OCI-LY7 (cell line): ENCODE measurements around the gene LONP2. TPM values are rescaled to one million over a fixed set of nuclear protein-coding genes. Genes with fewer than 3 reads are reported as not detected.

Experiments used
- BruUV-seq: library from RNA; stranded (reverse); fragments of 400-500 nt; replicated peaks from 2 replicates; lab custom pipeline; 2021; lab: Mats Ljungman, UMichigan
- CTCF ChIA-PET: fragments of 300-600 bp; sonication (Branson Sonifier 250); formaldehyde crosslinking; loops from one replicate; lab custom pipeline; 2022; ENCODE audit warnings: antibody characterized with exemption; ENCODE audit not compliant: unreplicated experiment; lab: Charles Lee
- POLR2A ChIA-PET: fragments of 300-600 bp; sonication (Branson Sonifier 250); formaldehyde crosslinking; loops from one replicate; lab custom pipeline; 2022; ENCODE audit warnings: antibody characterized with exemption; lab: Charles Lee
- DNase-seq: peaks from one replicate; pipeline ENCODE4 v3.0.0-alpha.2; 2015; ENCODE audit warnings: low spot score
- H2AFZ ChIP-seq: fragments of 200-600 bp; sonication (generic), shearing (Covaris generic); 2 replicates; pipeline ENCODE4 v1.6.1; 2014; ENCODE audit warnings: mild to moderate bottlenecking, antibody characterized with exemption, low read length, moderate library complexity
- H3K27ac ChIP-seq: fragments of 200-600 bp; sonication (generic); 2 replicates; pipeline ENCODE4 v1.5.1; 2014; ENCODE audit warnings: mixed run types, low read depth, mild to moderate bottlenecking, moderate library complexity, low read length, inconsistent platforms; ENCODE audit not compliant: poor library complexity, severe bottlenecking
- H3K36me3 ChIP-seq: fragments of 200-600 bp; sonication (generic); 2 replicates; pipeline ENCODE4 v1.6.1; 2014; ENCODE audit warnings: mild to moderate bottlenecking, antibody characterized with exemption, low read length, moderate library complexity, mixed read lengths; ENCODE audit not compliant: insufficient read depth
- H3K4me1 ChIP-seq: fragments of 200-600 bp; sonication (generic); 2 replicates; pipeline ENCODE4 v1.5.1; 2014; ENCODE audit warnings: mild to moderate bottlenecking, low read length; ENCODE audit not compliant: insufficient read depth, poor library complexity, severe bottlenecking
- H3K4me2 ChIP-seq: fragments of 200-600 bp; sonication (generic); 2 replicates; pipeline ENCODE4 v1.6.1; 2014; ENCODE audit warnings: mild to moderate bottlenecking, low read length
- H3K4me3 ChIP-seq: fragments of 200-600 bp; sonication (generic); 2 replicates; pipeline ENCODE4 v1.5.1; 2014; ENCODE audit warnings: mild to moderate bottlenecking, low read depth, low read length; ENCODE audit not compliant: poor library complexity, severe bottlenecking
- H3K79me2 ChIP-seq: fragments of 200-600 bp; sonication (generic); 2 replicates; pipeline ENCODE4 v1.6.1; 2016; ENCODE audit warnings: low read depth, mild to moderate bottlenecking, low read length, moderate library complexity, mixed read lengths; ENCODE audit not compliant: insufficient read depth
- H3K9me2 ChIP-seq: fragments of 200-600 bp; sonication (generic); 2 replicates; pipeline ENCODE4 v1.6.1; 2016; ENCODE audit warnings: mild to moderate bottlenecking, low read length, mixed read lengths; ENCODE audit not compliant: insufficient read depth
- H3K9me3 ChIP-seq: fragments of 200-600 bp; sonication (generic); 2 replicates; pipeline ENCODE4 v1.6.1; 2014; ENCODE audit warnings: mild to moderate bottlenecking, mixed run types, low read length, mixed read lengths
- H4K20me1 ChIP-seq: fragments of 200-600 bp; sonication (generic); 2 replicates; pipeline ENCODE4 v1.6.1; 2014; ENCODE audit warnings: mild to moderate bottlenecking, antibody characterized with exemption, low read length, moderate library complexity, mixed read lengths; ENCODE audit not compliant: insufficient read depth
- CTCF ChIP-seq: fragments of 200-600 bp; sonication (generic); conservative IDR thresholded peaks from 2 replicates; pipeline ENCODE4 v1.5.1; 2014; ENCODE audit warnings: mild to moderate bottlenecking, antibody characterized with exemption, low read length, moderate library complexity, mixed read lengths
- EZH2phosphoT487 ChIP-seq: fragments of 200-600 bp; sonication (generic); IDR thresholded peaks from 2 replicates; pipeline ENCODE4 v1.6.1; 2018; ENCODE audit warnings: low read depth, borderline replicate concordance, mild to moderate bottlenecking, mixed run types, antibody characterized with exemption, low read length, moderate library complexity, mixed read lengths
- intact Hi-C: fragments of 100-400 bp; cut with micrococcal nuclease; formaldehyde crosslinking; loops from one replicate; pipeline ENCODE4 v1.10.0; 2022; ENCODE audit not compliant: unreplicated experiment
- total RNA-seq, 2 experiments: library from RNA; depleted of rRNA in 1 of 2; stranded (reverse); fragments of >200 nt in 1 of 2; shearing (Covaris generic) in 1 of 2; gene quantifications; 2 replicates each; pipeline ENCODE4 v1.2.3, GENCODE V29; 2014 to 2022

LONP2 gene
- total RNA-seq, 2 experiments from 2014 or later = 13.0 to 23.3 TPM

DNA sequence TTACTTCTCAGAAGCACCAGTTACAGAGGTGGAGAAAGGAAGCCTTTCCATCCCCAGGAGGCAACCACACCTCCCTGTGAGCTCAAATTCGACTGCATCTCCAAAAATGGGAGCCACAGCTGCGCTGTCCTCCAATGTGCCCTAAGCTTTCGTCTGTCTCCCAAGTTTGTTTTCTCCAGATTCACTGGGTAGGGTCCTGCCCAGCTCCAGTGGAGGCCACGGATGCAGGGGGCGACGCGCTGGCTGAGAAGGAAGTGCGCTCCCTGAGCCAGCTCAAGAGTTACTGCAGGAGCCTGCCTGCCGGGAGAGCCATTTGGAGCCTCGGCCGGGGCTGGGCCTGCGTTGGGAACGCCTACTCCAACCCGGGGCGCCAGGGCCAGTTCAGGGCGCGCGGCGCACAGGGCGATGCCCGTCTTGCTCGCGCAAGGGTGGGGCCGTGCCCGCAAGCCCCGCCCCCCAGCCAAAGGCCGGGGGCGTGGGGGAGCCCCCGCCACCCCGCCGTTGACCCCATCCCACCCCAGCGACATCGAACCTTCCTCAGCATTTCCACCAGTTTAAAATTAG, 121.6 kb downstream of the LONP2 start:
- no peak for DNase-seq
- Histone ChIP-seq H3K4me3 (peak overlapping the region; percentile 28), H3K4me2 (peak overlapping the region; percentile 57; the same call in 1 of the 2 replicates), H3K9me2 (no peaks in the 10 kb centered on the region), H3K4me1 (peaks cover 27% of the 10 kb centered on the region), H3K27ac (no peak overlapping the region), H3K79me2 (peaks cover 86% of the 10 kb centered on the region), H3K36me3 (peaks cover 12% of the 10 kb centered on the region; the same call in 1 of the 2 replicates), H4K20me1 (peaks cover 38% of the 10 kb centered on the region), H3K9me3 (no peaks in the 10 kb centered on the region), H2AFZ (no peak overlapping the region)
- ChIA-PET CTCF (interaction anchor here (0.9 kb wide), 1 partner anchor 12 kb away, joined by 3 read pairs; no protein-coding TSS in a partner anchor), POLR2A (interaction anchor here (0.6 to 2.2 kb wide), 7 partner anchors 10 to 200 kb away, joined by 3 to 11 read pairs (median 3); no protein-coding TSS in a partner anchor)
- TF ChIP-seq EZH2phosphoT487 (no peak), CTCF (no peak)
- intact Hi-C loops = no loop called here
- no TSS peak for BruUV-seq

DNA sequence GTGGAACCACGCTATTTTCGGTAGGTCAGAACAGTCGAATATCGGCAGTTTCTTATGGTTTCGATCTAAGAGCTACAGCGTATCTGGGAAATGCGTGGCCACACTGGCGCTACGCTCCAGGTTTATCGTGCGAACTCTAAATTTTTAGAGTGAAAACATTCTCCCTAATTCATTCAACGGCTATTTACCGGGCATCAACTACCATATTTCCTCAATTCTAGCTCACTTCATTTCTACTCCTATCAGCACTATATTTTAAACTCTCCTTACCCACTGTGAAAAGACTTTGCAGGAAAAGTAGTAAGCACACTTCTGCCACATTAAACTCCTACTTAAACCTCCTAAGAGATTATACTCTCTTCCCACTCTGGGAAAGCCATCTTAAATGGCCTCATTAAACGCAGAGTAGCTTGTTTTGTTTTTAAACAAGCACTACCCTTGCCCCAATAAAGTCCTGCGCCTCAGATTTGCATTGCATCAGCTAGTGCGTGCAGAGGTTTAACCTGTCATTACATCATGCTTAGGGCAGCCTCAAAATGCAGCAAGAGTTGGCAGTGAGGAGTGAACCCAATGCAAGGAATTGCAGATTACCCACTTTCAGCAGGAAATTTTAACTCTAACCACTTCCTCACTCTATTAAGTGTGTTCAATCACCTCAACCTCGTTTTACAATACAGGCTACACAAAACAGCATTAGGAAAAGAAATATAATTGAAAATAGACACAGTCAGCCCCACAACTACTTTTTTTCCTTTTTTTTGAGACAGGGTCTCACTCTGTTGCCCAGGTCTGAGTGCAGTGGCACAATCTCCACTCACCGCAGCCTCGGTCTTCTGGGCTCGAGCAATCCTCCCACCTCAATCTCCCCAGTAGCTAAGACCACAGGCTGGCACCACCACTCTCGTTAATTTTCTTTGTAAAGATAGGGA, 122.3 kb downstream of the LONP2 start:
- TF ChIP-seq EZH2phosphoT487 = no peak
- no peak for TF ChIP-seq CTCF
- peak overlapping the region; percentile 57 for H3K4me2 ChIP-seq
- intact Hi-C loops = no loop called here
- H2AFZ ChIP-seq = no peak overlapping the region
- H4K20me1 ChIP-seq = peaks cover 34% of the 10 kb centered on the region
- peaks cover 83% of the 10 kb centered on the region for H3K79me2 ChIP-seq
- H3K4me1 ChIP-seq = peaks cover 23% of the 10 kb centered on the region
- BruUV-seq = no TSS peak
- peak overlapping the region; percentile 28 for H3K4me3 ChIP-seq
- DNase-seq = peak; percentile 47
- H3K27ac ChIP-seq = no peak overlapping the region
- H3K9me2 ChIP-seq = no peaks in the 10 kb centered on the region
- peaks cover 8% of the 10 kb centered on the region; the same call in 1 of the 2 replicates for H3K36me3 ChIP-seq
- H3K9me3 ChIP-seq = no peaks in the 10 kb centered on the region
- CTCF ChIA-PET = interaction anchor here (0.9 kb wide), 1 partner anchor 12 kb away, joined by 3 read pairs; no protein-coding TSS in a partner anchor
- POLR2A ChIA-PET = interaction anchor here (0.6 to 2.2 kb wide), 7 partner anchors 11 to 151 kb away, joined by 3 to 11 read pairs (median 3); no protein-coding TSS in a partner anchor
